Vagina (tissue), 2 donors: ENCODE data around the gene HSFX3.

Experiments
- POLR2A ChIP-seq, 2 donors: fragments of 450-650 bp; IDR thresholded peaks; one replicate each; pipeline ENCODE4 v1.6.1; 2017; ENCODE audit warnings: antibody characterized with exemption in 2 of 2, mild to moderate bottlenecking in 2 of 2, moderate library complexity in 2 of 2
- POLR2AphosphoS5 ChIP-seq, 2 donors: sonication (generic); formaldehyde crosslinking; IDR thresholded peaks; one replicate each; pipeline ENCODE4 v1.9.0; 2017; ENCODE audit warnings: antibody characterized with exemption in 2 of 2, mild to moderate bottlenecking in 2 of 2, low read depth in 1 of 2; ENCODE audit not compliant: insufficient read depth in 1 of 2

DNA sequence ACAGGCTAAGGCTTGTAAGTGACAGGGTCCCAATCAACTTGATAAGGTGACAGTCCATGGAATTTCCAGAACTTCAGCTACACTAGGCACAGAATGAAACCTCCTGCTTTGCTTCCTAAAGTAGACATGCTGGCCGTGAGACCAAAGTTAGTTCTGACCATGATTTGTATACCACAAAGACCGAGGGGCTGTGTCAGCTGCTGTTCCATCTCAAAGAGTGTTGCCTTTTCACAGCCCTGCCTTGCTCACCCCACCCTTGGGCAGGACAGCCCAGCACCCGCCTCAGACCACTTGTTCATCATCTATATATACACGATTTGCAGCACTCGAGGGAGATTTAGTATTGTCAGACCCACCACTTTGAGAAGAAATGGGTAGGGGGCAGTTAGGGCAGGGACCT, 50.0 kb downstream of the HSFX3 start:
- TF ChIP-seq POLR2AphosphoS5 (IDR thresholded peaks at IDR 0.05; ENCODE audit: insufficient read depth in 1 of 2, low read depth in 1 of 2) (no peak), POLR2A (IDR thresholded peaks at IDR 0.05) (no peak)
